Stimulated activated CD8-positive, alpha-beta memory T cell treated with anti-CD3 and anti-CD28 coated beads, Interleukin-4, amount 100 ng/mL, for 4 hours (primary cell): Measurements from ENCODE around the gene WNT8B.
A peak's percentile ranks its signal among the peaks of the same experiment; 100 is the strongest.

ENCODE experiments used
- DNase-seq, 2 donors: peaks; one replicate each; pipeline ENCODE4 v3.0.0-alpha.2; 2020; ENCODE audit warnings: low read depth in 2 of 2, low spot score in 1 of 2

WNT8B gene, protein sequence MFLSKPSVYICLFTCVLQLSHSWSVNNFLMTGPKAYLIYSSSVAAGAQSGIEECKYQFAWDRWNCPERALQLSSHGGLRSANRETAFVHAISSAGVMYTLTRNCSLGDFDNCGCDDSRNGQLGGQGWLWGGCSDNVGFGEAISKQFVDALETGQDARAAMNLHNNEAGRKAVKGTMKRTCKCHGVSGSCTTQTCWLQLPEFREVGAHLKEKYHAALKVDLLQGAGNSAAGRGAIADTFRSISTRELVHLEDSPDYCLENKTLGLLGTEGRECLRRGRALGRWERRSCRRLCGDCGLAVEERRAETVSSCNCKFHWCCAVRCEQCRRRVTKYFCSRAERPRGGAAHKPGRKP

DNA sequence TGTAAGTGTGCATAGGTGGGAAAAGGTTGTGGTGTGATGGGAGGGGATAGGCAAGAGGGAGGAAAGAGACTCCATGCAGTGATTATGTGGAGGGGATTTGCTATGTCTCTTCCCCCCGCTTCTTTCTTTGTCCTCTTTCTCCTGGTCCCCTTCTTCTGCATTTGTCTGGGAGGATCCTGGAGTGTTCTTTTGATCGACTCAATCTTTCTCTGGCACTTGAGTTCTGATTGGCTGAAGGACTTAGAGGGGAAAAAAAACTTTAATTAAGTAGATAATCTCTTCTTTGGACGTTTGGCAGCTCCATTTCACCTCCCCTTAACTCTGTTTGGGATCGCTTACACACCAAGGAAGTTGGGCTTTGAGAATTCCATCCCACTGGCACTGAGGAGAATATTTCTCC is at the start of gene WNT8B:
Gene WNT8B (plus strand): TSS at position 301 of the 400 bp plus-strand sequence. CDS start 160 bp downstream, outside the sequence.
- no peak for DNase-seq

GRCh38 chr10:100413173-100413572 is 49.6 kb upstream of the WNT8B start:
- no peak for DNase-seq

DNA sequence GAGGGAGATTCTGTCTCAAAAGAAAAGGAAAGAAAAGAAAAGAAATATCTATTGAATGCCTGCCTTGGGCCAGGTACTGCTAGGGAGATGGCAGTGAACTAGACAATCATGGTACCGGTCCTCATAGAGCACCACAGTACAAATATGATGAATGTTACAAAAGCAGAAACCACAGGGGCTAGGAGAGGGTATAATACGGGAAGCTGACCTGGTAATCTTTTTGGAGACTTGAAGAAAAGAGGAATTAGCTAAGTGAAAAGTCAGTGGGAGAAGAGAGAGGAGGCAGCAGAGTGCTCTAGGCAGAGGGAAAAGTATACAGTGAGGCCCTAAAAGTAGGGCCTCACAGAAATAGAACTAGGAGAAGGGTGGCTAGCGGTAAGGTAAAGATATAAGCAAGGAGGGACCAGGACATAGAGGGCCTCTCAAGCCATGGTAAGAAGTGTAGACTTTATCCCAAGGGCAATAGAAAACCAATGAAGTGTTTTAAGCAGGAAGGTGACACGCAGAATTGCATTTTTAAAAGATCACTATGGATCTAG is 42.8 kb upstream of the WNT8B start:
- no peak for DNase-seq

GRCh38 chr10:100427374-100427773 is 35.4 kb upstream of the WNT8B start:
- DNase-seq: no peak

DNA sequence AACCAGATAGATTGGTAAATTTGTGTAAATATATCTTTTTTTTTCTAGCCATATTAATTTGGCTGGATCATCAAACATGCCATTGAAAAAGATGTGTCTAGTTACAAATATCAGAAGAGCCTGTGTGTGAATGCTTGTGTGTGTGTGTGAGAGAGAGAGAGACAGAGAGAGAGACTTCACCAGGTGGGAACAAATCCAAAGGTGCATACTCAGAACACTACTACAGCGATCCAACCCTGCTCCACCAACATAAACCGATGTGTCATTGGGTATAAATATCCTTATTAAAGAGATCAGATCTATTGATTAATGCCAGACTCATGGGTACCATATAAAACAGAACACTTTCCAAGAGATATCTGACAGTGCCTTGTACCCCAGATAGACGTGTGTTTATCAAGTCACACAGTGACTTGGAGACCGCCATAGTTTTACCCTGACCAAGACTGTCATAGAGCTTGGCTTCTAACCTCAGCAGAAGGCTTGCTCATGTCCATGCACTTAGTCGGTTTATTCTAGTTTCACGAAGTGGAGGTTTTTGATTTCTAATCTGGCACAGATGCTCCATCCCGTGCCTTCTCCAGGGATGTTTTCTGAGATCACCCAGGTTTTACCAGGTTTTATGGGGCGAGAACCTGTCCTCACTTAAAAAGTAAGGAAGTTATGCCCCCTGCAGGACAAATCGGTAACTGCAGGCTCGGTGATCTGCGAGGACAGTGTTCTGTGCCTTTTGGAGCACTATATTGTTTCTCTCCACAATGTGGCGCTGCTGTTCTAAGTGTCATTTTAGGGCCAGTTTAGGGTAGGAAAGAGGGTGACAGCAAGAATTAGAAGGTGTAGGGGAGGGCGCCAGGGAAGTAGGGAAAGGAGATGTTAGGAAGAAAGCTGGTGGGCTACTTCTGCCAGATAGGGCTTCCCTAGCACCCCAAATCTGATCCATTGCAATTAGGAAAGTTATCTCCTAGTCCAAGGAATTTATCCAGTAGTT is 29.3 kb upstream of the WNT8B start:
- peak; percentile 84 to 99 for DNase-seq

GRCh38 chr10:100436255-100436654 is 26.6 kb upstream of the WNT8B start:
- DNase-seq: no peak

DNA sequence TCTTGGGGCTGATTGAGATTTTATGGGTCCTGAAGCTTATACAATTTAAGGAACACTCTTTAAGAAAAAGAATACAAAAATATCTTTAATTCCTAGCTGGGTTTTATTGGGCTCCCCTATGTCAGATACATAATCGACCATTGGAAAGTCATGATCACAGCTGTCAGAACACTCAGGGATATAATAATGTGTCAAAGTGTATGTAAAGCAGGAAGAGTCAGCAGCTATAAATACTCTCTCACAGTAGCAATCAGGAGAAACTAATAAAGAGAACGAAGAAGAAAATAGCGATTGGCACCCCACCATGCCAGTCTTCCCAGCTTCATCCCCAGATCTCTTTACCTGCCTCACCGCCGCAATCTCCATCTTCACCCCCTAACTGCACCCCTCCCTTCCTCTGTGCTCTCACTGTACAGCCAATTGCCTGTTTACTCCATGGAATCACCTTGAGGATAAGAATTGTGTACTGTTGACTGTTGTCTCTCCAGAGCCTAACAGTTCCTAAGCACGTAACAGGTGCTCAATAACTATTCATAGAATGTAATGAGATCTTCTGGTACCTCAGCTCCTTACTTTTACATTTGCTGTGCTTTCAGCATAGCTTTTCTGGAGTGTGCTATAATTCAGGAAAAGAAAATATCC is 24.0 kb upstream of the WNT8B start:
- DNase-seq: no peak

DNA sequence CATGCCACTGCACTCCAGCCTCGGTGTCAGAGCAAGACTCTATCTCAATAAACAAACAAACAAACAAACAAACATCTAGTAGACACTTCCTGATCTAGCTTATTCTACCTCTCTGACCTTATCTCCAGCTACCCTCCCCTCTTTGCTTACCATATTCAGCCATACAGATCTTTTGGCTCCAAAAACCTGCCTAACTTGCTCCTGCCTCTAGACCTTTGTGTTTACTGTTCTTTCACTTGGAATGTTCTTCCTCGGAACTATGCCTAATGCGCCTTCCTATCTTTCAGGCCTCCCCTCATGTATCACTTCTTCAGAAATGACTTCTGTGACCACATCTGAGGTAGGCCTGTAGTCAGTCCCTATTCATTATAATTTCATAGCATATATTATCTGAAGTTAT is 20.3 kb upstream of the WNT8B start:
- no peak for DNase-seq

DNA sequence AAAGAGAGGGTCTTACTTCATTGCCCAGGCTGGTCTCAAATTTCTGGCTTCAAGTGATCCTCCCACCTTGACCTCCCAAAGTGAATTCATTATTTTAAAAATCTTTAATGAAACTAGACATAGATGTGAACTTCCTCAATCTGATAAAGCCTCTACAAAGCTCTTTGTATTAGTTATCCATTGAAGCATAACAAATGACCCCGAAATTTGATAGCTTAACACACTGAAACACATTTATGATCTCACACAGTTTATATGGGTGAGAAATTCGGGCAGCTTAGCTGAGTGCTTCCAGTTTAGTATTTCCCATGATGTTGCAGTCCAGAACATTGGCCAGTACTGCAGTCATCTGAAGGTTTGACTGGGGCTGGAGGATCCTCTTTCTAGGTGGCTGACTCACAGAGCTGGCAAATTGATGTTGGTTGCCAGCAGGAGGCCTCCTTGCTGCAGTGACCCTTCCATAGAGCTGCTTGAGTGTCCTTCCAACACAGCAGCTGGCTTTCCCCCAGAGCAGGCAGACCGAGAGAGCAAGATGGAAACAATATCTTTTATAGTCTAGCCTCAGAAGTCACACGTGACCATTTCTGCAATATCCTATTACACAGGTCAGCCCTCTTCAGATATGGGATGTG is 16.6 kb upstream of the WNT8B start:
- no peak for DNase-seq

DNA sequence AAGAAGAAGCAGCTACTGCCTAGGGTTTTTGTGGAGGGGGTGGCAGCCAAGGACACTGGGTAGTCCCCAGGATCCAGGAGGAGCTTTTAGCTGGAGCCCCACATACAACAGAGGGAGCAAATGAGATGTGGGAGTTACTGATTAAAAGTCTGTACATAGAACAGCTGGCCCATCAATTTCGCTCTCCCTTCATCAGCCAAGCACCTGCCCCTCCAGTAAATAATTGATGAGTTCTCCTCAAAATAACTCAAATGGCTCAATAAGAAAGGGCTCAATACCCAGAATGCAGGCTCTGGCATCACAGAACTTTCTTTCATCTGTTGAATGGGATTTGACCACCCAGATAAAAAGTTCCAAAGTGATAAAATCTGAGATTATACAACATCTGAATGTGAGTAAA is 15.1 kb upstream of the WNT8B start:
- no peak for DNase-seq

- no peak for DNase-seq
These were observed 13.9 kb upstream of the WNT8B start for GRCh38 chr10:100448951-100449350.

DNA sequence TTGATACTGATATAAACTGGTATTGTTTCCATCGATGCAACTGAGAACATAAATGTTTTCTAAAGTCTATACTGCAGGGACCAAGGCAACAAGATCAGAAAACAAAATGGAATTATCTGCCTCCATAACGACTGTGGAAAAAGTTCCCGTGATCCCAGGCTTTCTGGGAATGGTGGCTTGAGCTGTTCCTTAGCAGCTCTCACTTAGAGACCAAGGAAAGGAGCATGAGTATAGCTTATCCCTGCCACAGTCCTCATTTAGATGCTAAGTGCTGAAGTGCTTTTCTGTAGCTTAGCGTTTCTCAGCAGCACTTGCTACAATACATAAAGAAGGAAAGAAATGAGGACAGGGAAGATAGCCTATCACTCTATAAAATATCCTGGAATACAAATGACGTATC is 5.5 kb downstream of the WNT8B start:
- DNase-seq: no peak

GRCh38 chr10:100468978-100469377 is 6.2 kb downstream of the WNT8B start:
- no peak for DNase-seq

DNA sequence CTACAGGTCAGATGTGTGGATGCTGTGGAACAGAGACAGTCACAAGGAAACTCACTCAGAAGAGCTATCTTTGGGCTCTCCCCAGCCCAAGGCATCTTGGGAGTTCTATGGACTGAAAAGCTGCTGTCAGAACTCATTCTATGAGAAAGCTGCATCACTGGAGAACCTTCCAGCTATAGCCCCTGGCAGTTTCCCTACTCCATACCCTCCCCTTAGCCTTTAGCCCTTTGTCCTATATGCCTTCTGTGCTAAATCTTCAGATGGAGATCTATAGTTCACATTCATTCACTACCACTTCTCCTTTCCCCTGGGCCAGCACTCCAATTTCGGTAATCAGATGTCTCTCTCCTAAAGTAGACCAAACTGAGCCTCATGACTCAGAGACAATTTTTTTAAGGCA is 6.9 kb downstream of the WNT8B start:
- no peak for DNase-seq

DNA sequence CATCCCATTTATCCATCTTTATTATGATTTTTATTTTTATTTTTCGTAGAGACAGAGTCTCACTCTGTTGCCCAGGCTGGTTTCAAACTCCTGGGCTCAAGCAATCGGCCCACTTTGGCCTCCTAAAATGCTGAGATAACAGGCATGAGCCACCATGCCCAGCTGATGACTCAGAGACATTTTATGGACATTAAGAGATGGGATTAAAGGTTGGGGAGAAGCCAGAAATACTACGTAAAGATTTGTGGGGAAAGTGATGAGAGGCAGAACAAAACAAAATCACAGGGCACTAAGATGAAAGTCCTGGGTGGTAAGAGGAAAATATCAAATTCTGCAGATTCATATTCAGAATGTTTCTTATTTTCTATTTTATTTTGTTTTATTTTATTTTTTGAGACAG is 7.6 kb downstream of the WNT8B start:
- no peak for DNase-seq

GRCh38 chr10:100477970-100478369 is 15.2 kb downstream of the WNT8B start:
- no peak for DNase-seq

GRCh38 chr10:100479037-100479436 is 16.2 kb downstream of the WNT8B start:
- DNase-seq: no peak

GRCh38 chr10:100480002-100480401 is 17.2 kb downstream of the WNT8B start:
- no peak for DNase-seq

DNA sequence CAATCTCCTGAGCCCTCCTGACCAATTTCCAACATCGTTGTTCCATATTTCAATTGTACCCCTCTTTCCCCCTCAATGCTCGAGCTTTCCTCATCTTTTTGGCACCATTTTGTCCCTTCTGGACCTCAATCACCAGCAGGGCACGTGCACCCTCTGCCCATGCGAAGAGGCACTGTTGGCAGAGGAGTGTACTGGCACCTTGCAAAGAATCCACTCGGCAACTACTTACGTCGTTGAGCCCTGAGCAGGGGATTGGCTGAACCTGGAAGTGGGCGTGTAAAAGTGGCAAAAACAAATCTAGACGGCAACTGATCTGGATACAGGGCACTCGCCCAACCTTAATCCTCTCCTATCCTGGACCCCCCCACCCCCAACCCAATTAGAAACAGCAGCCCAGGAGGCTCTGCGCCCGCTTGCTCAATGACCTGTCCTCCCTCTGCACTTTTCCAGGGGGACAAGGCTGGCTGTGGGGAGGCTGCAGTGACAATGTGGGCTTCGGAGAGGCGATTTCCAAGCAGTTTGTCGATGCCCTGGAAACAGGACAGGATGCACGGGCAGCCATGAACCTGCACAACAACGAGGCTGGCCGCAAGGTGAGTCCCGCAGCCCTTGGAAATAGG is 18.8 kb downstream of the WNT8B start:
- peak; percentile 67 to 88 for DNase-seq

- peak; percentile 9 to 13 for DNase-seq
These were observed 19.5 kb downstream of the WNT8B start for GRCh38 chr10:100482181-100482833.
